Kidney tubule cell (primary cell): ENCODE data around the gene ARSG.
"Not testable (repeated sequence)": the region's sequence is repeated elsewhere in the genome, so short reads cannot be mapped to it uniquely, and the experiment has no call there.

Source experiments
- DNase-seq: peaks from one replicate; pipeline ENCODE4 v3.0.0-alpha.2; 2018; ENCODE audit warnings: low spot score

Gene ARSG

GRCh38 chr17:68290955-68291835 is at the start of gene ARSG, which contains the start of gene SLC16A6:
Gene ARSG, plus strand, starts transcription at chr17:68291495. Its CDS starts 15,999 bp downstream, at chr17:68307494.
Gene SLC16A6, minus strand, starts transcription at chr17:68291127. Its CDS starts 12,807 bp downstream, at chr17:68278320.
- DNase-seq, result peak; percentile 73

- no peak for DNase-seq
Measured at GRCh38 chr17:68246271-68247028, 44.8 kb upstream of the ARSG start.

GRCh38 chr17:68247445-68248198 is 43.7 kb upstream of the ARSG start, which contains the start of gene AMZ2:
Gene AMZ2, plus strand, starts transcription at chr17:68248043. Its CDS starts 2,145 bp downstream, at chr17:68250188.
- DNase-seq, result peak; percentile 94

- peak; percentile 57 for DNase-seq
Measured at GRCh38 chr17:68248199-68248825, 43.0 kb upstream of the ARSG start.

GRCh38 chr17:68248891-68249290 is 42.4 kb upstream of the ARSG start:
- no peak for DNase-seq

- DNase-seq, result peak; percentile 39
Measured at GRCh38 chr17:68249354-68249765, 41.9 kb upstream of the ARSG start.

- DNase-seq, result not testable (repeated sequence)
Measured at GRCh38 chr17:68253426-68253825, 37.9 kb upstream of the ARSG start.

- DNase-seq, result no peak
Measured at GRCh38 chr17:68255151-68255550, 36.1 kb upstream of the ARSG start.

GRCh38 chr17:68255731-68256538 is 35.4 kb upstream of the ARSG start:
- no peak for DNase-seq

- peak; percentile 39 for DNase-seq
Measured at GRCh38 chr17:68256701-68257100, 34.6 kb upstream of the ARSG start.

GRCh38 chr17:68257934-68258333 is 33.4 kb upstream of the ARSG start:
- DNase-seq, result no peak

GRCh38 chr17:68258890-68259647 is 32.2 kb upstream of the ARSG start:
- DNase-seq, result peak; percentile 75

GRCh38 chr17:68259648-68259951 is 31.7 kb upstream of the ARSG start:
- peak; percentile 30 for DNase-seq

GRCh38 chr17:68260051-68260762 is 31.1 kb upstream of the ARSG start:
- peak; percentile 37 for DNase-seq

- not testable (repeated sequence) for DNase-seq
Measured at GRCh38 chr17:68262467-68262866, 28.8 kb upstream of the ARSG start.

- DNase-seq, result peak; percentile 41
Measured at GRCh38 chr17:68263101-68263681, 28.1 kb upstream of the ARSG start.

- DNase-seq, result not testable (repeated sequence)
Measured at GRCh38 chr17:68265833-68266232, 25.5 kb upstream of the ARSG start.

- DNase-seq, result no peak
Measured at GRCh38 chr17:68273722-68274121, 17.6 kb upstream of the ARSG start.

- DNase-seq, result not testable (repeated sequence)
Measured at GRCh38 chr17:68276339-68276738, 15.0 kb upstream of the ARSG start.
